GM19099 (cell line): Measurements from ENCODE around the gene VPS37C.

Experiments used
- POLR2A ChIP-seq: IDR thresholded peaks from 3 replicates; pipeline ENCODE4 v1.6.1; 2011; ENCODE audit warnings: low read depth; ENCODE audit not compliant: insufficient read length; ENCODE audit errors: extremely low read depth

VPS37C gene

DNA sequence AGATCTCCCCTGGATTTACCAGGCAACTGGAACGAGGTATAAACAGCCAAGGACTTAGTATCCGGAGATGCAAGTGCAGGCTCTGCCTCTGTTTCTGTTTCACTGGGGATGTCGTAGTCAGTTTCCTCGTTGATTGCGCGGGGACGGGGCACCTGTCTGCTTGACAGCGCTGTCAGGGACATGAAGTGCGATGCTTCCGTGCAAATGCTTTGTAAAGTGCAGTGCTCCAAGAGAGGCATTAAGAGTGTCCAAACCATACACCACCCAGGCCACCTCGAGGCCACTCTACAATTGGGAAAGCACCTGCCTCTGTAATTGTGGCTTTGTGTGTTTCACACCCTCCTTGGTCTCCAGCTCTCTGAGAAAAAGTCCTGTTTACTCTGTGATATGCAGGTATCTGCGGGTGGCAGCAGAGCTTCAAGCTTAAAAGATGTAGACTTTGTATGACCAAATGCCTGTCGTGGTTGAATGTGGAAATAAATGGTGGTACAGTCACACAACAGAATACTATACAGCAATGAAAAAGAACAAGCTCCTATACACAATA lies 77.6 kb downstream of the VPS37C start:
- no peak for TF ChIP-seq POLR2A

- no peak for TF ChIP-seq POLR2A
These were observed 78.2 kb downstream of the VPS37C start for GRCh38 chr11:61082931-61083531.

- no peak for TF ChIP-seq POLR2A
These were observed 79.0 kb downstream of the VPS37C start for GRCh38 chr11:61082062-61082870.

DNA sequence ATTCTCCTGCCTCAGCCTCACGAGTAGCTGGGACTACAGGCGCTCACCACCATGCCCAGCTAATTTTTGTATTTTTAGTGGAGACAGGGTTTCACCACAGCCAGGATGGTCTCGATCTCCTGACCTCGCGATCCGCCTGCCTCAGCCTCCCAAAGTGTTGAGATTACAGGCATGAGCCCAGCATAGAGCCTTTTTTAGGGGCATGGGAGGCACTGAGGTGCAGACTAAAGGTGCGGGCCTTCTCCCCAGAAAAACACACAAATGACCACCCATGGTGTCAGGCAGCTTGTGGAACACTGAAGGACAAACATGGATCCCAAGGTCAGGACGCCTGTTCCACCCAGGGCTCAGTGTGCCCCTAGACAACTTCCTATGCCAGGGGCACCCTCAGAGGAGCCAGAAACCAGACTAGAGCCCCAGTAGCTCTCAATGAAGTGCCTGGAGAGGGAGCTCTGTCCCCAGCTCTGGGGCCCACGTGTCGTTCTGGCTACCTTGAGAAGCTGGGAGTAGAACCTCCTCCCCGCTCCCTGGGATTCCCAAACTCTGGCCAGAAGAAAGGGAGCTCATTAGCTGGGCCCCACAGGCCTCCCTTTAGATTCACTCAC lies 80.1 kb downstream of the VPS37C start:
- TF ChIP-seq POLR2A, result no peak

DNA sequence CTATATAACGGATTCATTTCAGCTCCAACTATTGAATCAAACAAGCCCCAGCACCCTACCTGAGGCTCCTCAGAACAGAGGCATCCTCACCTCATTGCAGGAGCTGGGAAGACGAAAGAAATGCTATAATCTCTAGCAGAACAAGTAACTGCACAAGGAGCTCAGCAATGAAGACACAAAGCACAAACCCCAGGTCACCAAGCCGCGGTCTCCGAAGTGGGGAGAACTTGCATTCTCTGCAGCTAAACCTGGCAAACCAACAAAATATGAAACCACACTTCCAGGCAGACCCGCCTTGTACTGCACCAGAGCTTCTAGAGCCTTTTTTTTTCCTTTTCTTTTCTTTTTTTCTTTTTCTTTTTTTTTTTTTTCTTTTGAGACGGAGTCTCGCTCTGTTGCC lies 80.7 kb downstream of the VPS37C start:
- TF ChIP-seq POLR2A, result no peak
